Stimulated activated CD4-positive, alpha-beta T cell treated with anti-CD3 and anti-CD28 coated beads, TNF-alpha, amount 100 ng/mL, for 1 hour (primary cell): ENCODE results near the gene ATOX1.
"Not testable (repeated sequence)": the region's sequence is repeated elsewhere in the genome, so short reads cannot be mapped to it uniquely, and the experiment has no call there.

ENCODE experiments used
- DNase-seq, 3 donors: peaks; one replicate each; pipeline ENCODE4 v3.0.0-alpha.2; 2020; ENCODE audit warnings: low read depth in 3 of 3, low spot score in 1 of 3

Gene ATOX1

DNA sequence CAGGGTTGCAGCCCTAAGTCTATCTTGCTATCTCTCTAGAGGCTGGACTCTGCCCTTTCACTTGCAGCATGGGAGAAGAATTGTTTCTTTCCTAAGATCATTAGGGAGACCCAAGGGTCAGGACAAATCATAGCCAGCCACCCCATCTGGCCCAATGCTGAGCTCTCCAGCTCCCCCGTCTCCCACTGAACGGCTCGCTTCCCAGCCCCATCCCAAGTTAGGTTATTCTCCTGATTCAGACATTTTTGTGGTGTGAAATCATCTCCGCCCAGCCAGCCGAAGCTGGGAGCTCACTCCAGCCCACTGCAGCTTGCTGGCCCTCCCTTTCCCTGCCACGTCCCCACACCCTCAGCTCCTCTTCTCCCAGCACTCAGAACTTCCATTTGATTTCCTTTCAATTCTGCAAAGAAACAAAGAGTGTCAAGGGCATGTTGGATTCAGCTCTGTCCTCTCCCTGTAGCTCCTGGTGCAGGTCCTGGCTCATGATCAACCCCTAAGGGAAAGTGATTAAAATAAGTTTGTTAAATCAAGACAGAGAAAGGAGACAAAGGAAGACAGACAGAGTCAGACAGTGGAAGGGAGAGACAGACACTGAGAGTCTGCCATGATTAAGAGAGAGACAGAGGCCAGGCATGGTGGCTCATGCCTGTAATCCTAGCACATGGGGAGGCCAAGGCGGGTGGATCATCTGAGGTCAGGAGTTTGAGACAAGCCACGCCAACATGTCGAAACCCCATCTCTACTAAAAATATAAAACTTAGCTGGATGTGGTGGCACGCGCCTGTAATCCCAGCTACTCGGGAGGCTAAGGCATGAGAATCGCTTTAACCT, 59.1 kb downstream of the ATOX1 start:
- DNase-seq, result no peak

DNA sequence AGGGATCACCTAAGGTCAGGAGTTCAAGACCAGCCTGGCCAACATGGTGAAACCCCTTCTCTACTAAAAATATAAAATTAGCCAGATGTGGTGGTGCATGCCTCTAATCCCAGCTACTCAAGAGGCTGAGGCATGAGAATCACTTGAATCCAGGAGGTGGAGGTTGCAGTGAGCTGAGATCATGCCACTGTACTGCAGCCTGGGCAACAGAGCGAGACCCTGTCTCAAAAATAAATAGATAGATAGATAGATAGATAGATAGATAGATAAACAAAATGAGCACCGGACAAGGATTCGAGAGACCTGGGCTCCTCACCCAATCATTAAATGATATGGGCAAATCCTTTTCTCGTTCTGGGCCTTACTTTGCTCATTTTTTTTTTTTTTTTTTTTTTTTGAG, 60.4 kb downstream of the ATOX1 start:
- not testable (repeated sequence) for DNase-seq

DNA sequence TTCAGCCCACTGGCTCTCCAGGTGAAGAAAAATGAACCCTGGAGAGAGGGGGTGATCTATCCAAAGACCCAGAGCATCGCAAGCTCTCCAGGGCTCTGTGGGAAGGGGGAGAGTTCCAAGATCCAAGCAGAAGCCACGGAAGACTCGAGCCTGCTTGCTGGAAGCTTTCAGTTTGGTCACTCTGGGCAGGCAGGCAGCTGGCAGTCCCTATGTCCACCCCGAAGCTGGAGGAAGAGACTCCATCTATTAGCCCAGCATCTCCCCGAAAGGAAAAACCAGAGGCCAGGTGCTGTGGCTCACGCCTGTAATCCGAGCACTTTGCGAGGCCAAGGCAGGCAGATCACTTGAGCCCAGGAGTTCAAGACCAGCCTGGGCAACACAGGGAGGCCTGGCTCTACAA, 61.0 kb downstream of the ATOX1 start:
- no peak for DNase-seq

DNA sequence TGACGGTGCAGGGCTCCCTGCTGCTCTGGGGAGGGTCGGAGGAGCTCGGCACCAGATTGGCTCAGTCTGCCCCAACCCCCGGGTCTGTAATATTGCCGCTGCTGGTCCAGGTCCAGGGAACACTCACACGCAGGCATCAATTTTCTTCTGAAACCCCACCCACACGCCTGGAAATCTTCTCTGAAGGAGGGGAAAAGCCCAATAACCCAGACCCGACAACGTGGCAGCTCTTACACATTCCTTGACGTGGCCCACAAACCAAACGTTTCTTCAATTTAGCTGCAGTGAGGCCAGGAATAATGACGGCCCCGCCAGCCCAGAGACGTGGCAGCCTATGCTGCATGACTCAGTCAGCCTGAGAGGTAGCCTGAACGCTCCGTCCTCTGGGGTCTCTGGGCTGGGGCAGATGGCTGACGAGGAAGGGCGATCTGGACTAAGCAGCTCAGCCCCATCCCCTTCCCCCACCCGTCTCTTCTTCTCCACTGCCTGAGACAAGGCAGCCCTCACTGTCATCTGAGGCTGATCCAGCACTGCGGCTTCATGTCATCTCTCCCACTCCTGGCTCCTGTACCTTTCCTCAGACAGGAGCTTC, 61.9 kb downstream of the ATOX1 start:
- DNase-seq, result no peak

- DNase-seq, result no peak
Observed at GRCh38 chr5:151695464-151695863, 63.0 kb downstream of the ATOX1 start.

GRCh38 chr5:151694035-151694485, 64.4 kb downstream of the ATOX1 start:
- DNase-seq, result no peak
